COR-L47 (cell line): ENCODE results near the gene AHDC1.

Experiments used
- DNase-seq: peaks from one replicate; lab custom pipeline; 2025; lab: John Stamatoyannopoulos, UW

The AHDC1 gene

GRCh38 chr1:27535386-27535785 lies 68.6 kb downstream of the AHDC1 start:
- no peak for DNase-seq

- DNase-seq, result no peak
Measured at GRCh38 chr1:27531959-27532685, 71.8 kb downstream of the AHDC1 start.

- DNase-seq, result no peak
Measured at GRCh38 chr1:27530192-27530591, 73.8 kb downstream of the AHDC1 start.

- no peak for DNase-seq
Measured at GRCh38 chr1:27529704-27530018, 74.3 kb downstream of the AHDC1 start.

GRCh38 chr1:27528818-27529703 lies 74.9 kb downstream of the AHDC1 start:
- DNase-seq, result peak; percentile 70

GRCh38 chr1:27527890-27528817 lies 75.8 kb downstream of the AHDC1 start:
- DNase-seq, result peak; percentile 97

GRCh38 chr1:27527223-27527889 lies 76.6 kb downstream of the AHDC1 start:
- DNase-seq, result peak; percentile 99

- DNase-seq, result peak; percentile 62
Measured at GRCh38 chr1:27526569-27527222, 77.2 kb downstream of the AHDC1 start.

GRCh38 chr1:27525296-27526272 lies 78.4 kb downstream of the AHDC1 start:
- DNase-seq, result peak; percentile 81

GRCh38 chr1:27523337-27524020 lies 80.5 kb downstream of the AHDC1 start:
- no peak for DNase-seq

GRCh38 chr1:27522432-27523336 lies 81.3 kb downstream of the AHDC1 start:
- DNase-seq, result peak; percentile 89

GRCh38 chr1:27521861-27522431 lies 82.0 kb downstream of the AHDC1 start:
- no peak for DNase-seq

GRCh38 chr1:27521336-27521831 lies 82.6 kb downstream of the AHDC1 start:
- DNase-seq, result no peak

- no peak for DNase-seq
Measured at GRCh38 chr1:27520651-27521050, 83.3 kb downstream of the AHDC1 start.

GRCh38 chr1:27519331-27520258 lies 84.3 kb downstream of the AHDC1 start:
- peak; percentile 82 for DNase-seq

GRCh38 chr1:27518808-27519207 lies 85.1 kb downstream of the AHDC1 start:
- DNase-seq, result no peak
